ENCODE measurements around the gene DPH2. TPM values are rescaled to one million over a fixed set of nuclear protein-coding genes. Genes with fewer than 3 reads are reported as not detected.

DPH2 gene
- polyA plus RNA-seq, 1 donor from 2014 or later: 26.0 TPM

- H3K36me3 ChIP-seq (ENCODE audit: insufficient read depth, low read length): no peaks in the 10 kb centered on the region
Observed at GRCh38 chr1:43997295-43997999, 27.6 kb downstream of the DPH2 start.

GRCh38 chr1:43998000-43998378 is 28.2 kb downstream of the DPH2 start:
- Histone ChIP-seq H3K9ac (ENCODE audit: low read length) (no peak overlapping the region), H3K9me3 (ENCODE audit: low read length) (no peaks in the 10 kb centered on the region), H3F3A (ENCODE audit: insufficient read depth, low read length, poor library complexity, severe bottlenecking) (no peaks in the 10 kb centered on the region), H4K20me1 (ENCODE audit: insufficient read depth) (no peaks in the 10 kb centered on the region), H3K27me3 (ENCODE audit: insufficient read depth, low read depth, low read length) (no peaks in the 10 kb centered on the region), H3K9me2 (ENCODE audit: insufficient read depth, low read length) (no peaks in the 10 kb centered on the region), H3K27ac (ENCODE audit: low read length) (no peak overlapping the region), H3K36me3 (ENCODE audit: insufficient read depth, low read length) (no peaks in the 10 kb centered on the region), H3K4me3 (ENCODE audit: low read length) (no peak overlapping the region), H3K79me2 (replicated peaks; ENCODE audit: insufficient read depth, low read length) (no peaks in the 10 kb centered on the region), H2AFZ (ENCODE audit: low read depth, low read length) (no peak overlapping the region), H3K4me2 (ENCODE audit: low read length) (no peak overlapping the region)
- no peak for TF ChIP-seq MXI1 (conservative IDR thresholded peaks at IDR 0.05; ENCODE audit: poor library complexity, severe bottlenecking)
- no peak for TF ChIP-seq EZH2 (IDR thresholded peaks at IDR 0.05; ENCODE audit: borderline replicate concordance, insufficient read depth, low read length, poor library complexity, severe bottlenecking)
- no peak for TF ChIP-seq CTCF (IDR thresholded peaks at IDR 0.05; ENCODE audit: poor library complexity, severe bottlenecking)
- no peak for TF ChIP-seq REST (IDR thresholded peaks at IDR 0.05; ENCODE audit: borderline replicate concordance)

More at GRCh38 chr1:43997295-43997999, 27.6 kb downstream of the DPH2 start:
- no peak overlapping the region for H2AFZ ChIP-seq (ENCODE audit: low read depth, low read length)
- H3K9me3 ChIP-seq (ENCODE audit: low read length): no peaks in the 10 kb centered on the region
- H3F3A ChIP-seq (ENCODE audit: insufficient read depth, low read length, poor library complexity, severe bottlenecking): no peaks in the 10 kb centered on the region
- H3K27ac ChIP-seq (ENCODE audit: low read length): no peak overlapping the region
- H3K9me2 ChIP-seq (ENCODE audit: insufficient read depth, low read length): no peaks in the 10 kb centered on the region
- no peak overlapping the region for H3K4me3 ChIP-seq (ENCODE audit: low read length)
- H3K9ac ChIP-seq (ENCODE audit: low read length): no peak overlapping the region
- H3K79me2 ChIP-seq (replicated peaks; ENCODE audit: insufficient read depth, low read length): no peaks in the 10 kb centered on the region
- H3K27me3 ChIP-seq (ENCODE audit: insufficient read depth, low read depth, low read length): no peaks in the 10 kb centered on the region
- H3K4me2 ChIP-seq (ENCODE audit: low read length): no peak overlapping the region
- TF ChIP-seq MXI1 (conservative IDR thresholded peaks at IDR 0.05; ENCODE audit: poor library complexity, severe bottlenecking) (no peak), SMC3 (conservative IDR thresholded peaks at IDR 0.05; ENCODE audit: poor library complexity) (no peak), EP300 (conservative IDR thresholded peaks at IDR 0.05; ENCODE audit: poor library complexity, severe bottlenecking) (no peak), RAD21 (conservative IDR thresholded peaks at IDR 0.05) (no peak), CTCF (IDR thresholded peaks at IDR 0.05; ENCODE audit: poor library complexity, severe bottlenecking) (no peak), EZH2 (IDR thresholded peaks at IDR 0.05; ENCODE audit: borderline replicate concordance, insufficient read depth, low read length, poor library complexity, severe bottlenecking) (no peak), POLR2AphosphoS5 (IDR thresholded peaks at IDR 0.05) (no peak), REST (IDR thresholded peaks at IDR 0.05; ENCODE audit: borderline replicate concordance) (no peak), TAF1 (IDR thresholded peaks at IDR 0.05; ENCODE audit: low read depth) (no peak)
- no peaks in the 10 kb centered on the region for H4K20me1 ChIP-seq (ENCODE audit: insufficient read depth)
